Measurements from ENCODE around the gene GRPEL1. TPM values are rescaled to one million over a fixed set of nuclear protein-coding genes. Genes with fewer than 3 reads are reported as not detected.

The GRPEL1 gene
- total and polyA plus RNA-seq, 2 of the 13 experiments (the other 11 are each of a cell fraction or from before 2014, with no cell fraction given): 32.3 to 141 TPM

GRCh38 chr4:7103607-7104365, 35.9 kb upstream of the GRPEL1 start (continued):
- TF ChIP-seq AHDC1 (CRISPR knock-in tag; IDR thresholded peaks at IDR 0.05; ENCODE audit: borderline replicate concordance): no peak
- no peak for TF ChIP-seq ZBTB8A (CRISPR knock-in tag; IDR thresholded peaks at IDR 0.05; ENCODE audit: borderline replicate concordance, low read depth)
- TF ChIP-seq MNT (IDR thresholded peaks at IDR 0.05): no peak
- no peak for TF ChIP-seq GLI4 (CRISPR knock-in tag; IDR thresholded peaks at IDR 0.05; ENCODE audit: borderline replicate concordance)
- TF ChIP-seq ZBTB43 (CRISPR knock-in tag; conservative IDR thresholded peaks at IDR 0.05): no peak
- TF ChIP-seq KIAA2018 (CRISPR knock-in tag; IDR thresholded peaks at IDR 0.05; ENCODE audit: borderline replicate concordance): no peak
- peak; percentile 37; the same call in 1 of the 2 replicates for TF ChIP-seq ZNF556 (CRISPR knock-in tag; IDR thresholded peaks at IDR 0.05; ENCODE audit: borderline replicate concordance)
- no peak for TF ChIP-seq ZBTB3 (CRISPR knock-in tag; IDR thresholded peaks at IDR 0.05; ENCODE audit: borderline replicate concordance, low read depth)
- no peak for TF ChIP-seq ZFP37 (CRISPR knock-in tag; IDR thresholded peaks at IDR 0.05; ENCODE audit: borderline replicate concordance)
- peak; percentile 90 for TF ChIP-seq ZMYM3 (CRISPR knock-in tag; IDR thresholded peaks at IDR 0.05)

All from HepG2 (cell line).